GM18520 (cell line): ENCODE measurements around the gene NHERF2.
A peak's percentile ranks its signal among the peaks of the same experiment; 100 is the strongest.

Experiments
- ATAC-seq: cut with Tn5 transposase; IDR thresholded peaks from one replicate; pipeline ENCODE4 v1.9.1; 2021; ENCODE audit not compliant: unreplicated experiment

Gene NHERF2

GRCh38 chr16:1990351-1991134, 36.2 kb upstream of the NHERF2 start:
- ATAC-seq = no peak

GRCh38 chr16:1991135-1991551, 35.6 kb upstream of the NHERF2 start:
- peak; percentile 35 for ATAC-seq

GRCh38 chr16:1991588-1991947, 35.1 kb upstream of the NHERF2 start:
- no peak for ATAC-seq

GRCh38 chr16:1991948-1992703, 34.6 kb upstream of the NHERF2 start:
- peak; percentile 29 for ATAC-seq

- no peak for ATAC-seq
Measured at GRCh38 chr16:1992704-1993317, 33.9 kb upstream of the NHERF2 start.

- ATAC-seq = no peak
Measured at GRCh38 chr16:1993731-1994131, 33.0 kb upstream of the NHERF2 start.

- ATAC-seq = no peak
Measured at GRCh38 chr16:1997494-1998359, 29.0 kb upstream of the NHERF2 start.

- ATAC-seq = no peak
Measured at GRCh38 chr16:1998360-1998835, 28.3 kb upstream of the NHERF2 start.

- no peak for ATAC-seq
Measured at GRCh38 chr16:1998852-1999801, 27.6 kb upstream of the NHERF2 start.

- ATAC-seq = no peak
Measured at GRCh38 chr16:1999866-2000514, 26.7 kb upstream of the NHERF2 start.

GRCh38 chr16:2001035-2001434, 25.7 kb upstream of the NHERF2 start:
- ATAC-seq = no peak

GRCh38 chr16:2001456-2002355, 25.0 kb upstream of the NHERF2 start:
- ATAC-seq = no peak

- no peak for ATAC-seq
Measured at GRCh38 chr16:2002406-2003230, 24.1 kb upstream of the NHERF2 start.

- ATAC-seq = no peak
Measured at GRCh38 chr16:2003231-2003826, 23.4 kb upstream of the NHERF2 start.

GRCh38 chr16:2003827-2004641, 22.7 kb upstream of the NHERF2 start:
- no peak for ATAC-seq
